Measurements from ENCODE around the gene POPDC2. TPM values are rescaled to one million over a fixed set of nuclear protein-coding genes. Genes with fewer than 3 reads are reported as not detected.

The POPDC2 gene
- total and polyA plus RNA-seq, 4 experiments from 2014 or later: 2.0 to 7.4 (median 5.0) TPM

GRCh38 chr3:119611664-119612063 is 48.7 kb downstream of the POPDC2 start:
- no peaks in the 10 kb centered on the region for H3K4me1 ChIP-seq (ENCODE audit: insufficient read depth, low read length)
- H3K27me3 Mint-ChIP-seq: peaks cover 2 to 6% of the 10 kb centered on the region in 2 donors
- no peaks in the 10 kb centered on the region for H3K36me3 Mint-ChIP-seq
- ChIA-PET CTCF (ENCODE audit: partially characterized antibody) (no interaction called here), POLR2A (ENCODE audit: partially characterized antibody) (no interaction called here)
- intact Hi-C loops (cut with micrococcal nuclease): no loop called here
- H3K4me1 Mint-ChIP-seq: no peaks in the 10 kb centered on the region
- no peaks in the 10 kb centered on the region for H3K27me3 ChIP-seq (ENCODE audit: insufficient read depth, low read length)
- H3K9me3 ChIP-seq (ENCODE audit: control insufficient read depth in 1 of 2, low read length in 2 of 2): no peaks in the 10 kb centered on the region
- H3K9me3 Mint-ChIP-seq: peaks cover 0 to 6% (median 0%) of the 10 kb centered on the region in 8 donors
- no peak overlapping the region for H3K4me3 ChIP-seq (ENCODE audit: low read length in 2 of 2)
- H3K4me3 Mint-ChIP-seq: no peak overlapping the region
- H3K27ac Mint-ChIP-seq: no peak overlapping the region
- no peaks in the 10 kb centered on the region for H3K36me3 ChIP-seq (ENCODE audit: insufficient read depth, low read length)
- no peak overlapping the region for H3K27ac ChIP-seq (ENCODE audit: low read depth, low read length)
- DNase-seq: no peak

GRCh38 chr3:119609301-119609700 is 51.1 kb downstream of the POPDC2 start:
- Mint-ChIP-seq H3K36me3 (no peaks in the 10 kb centered on the region), H3K4me1 (no peaks in the 10 kb centered on the region), H3K4me3 (no peak overlapping the region), H3K27me3 (peaks cover 1 to 2% of the 10 kb centered on the region in 2 donors), H3K27ac (no peak overlapping the region), H3K9me3 (peaks cover 0 to 6% (median 0%) of the 10 kb centered on the region in 8 donors)
- no peak for DNase-seq
- intact Hi-C loops (cut with micrococcal nuclease): no loop called here
- ChIA-PET CTCF (ENCODE audit: partially characterized antibody) (no interaction called here), POLR2A (ENCODE audit: partially characterized antibody) (no interaction called here)
- Histone ChIP-seq H3K27me3 (ENCODE audit: insufficient read depth, low read length) (no peaks in the 10 kb centered on the region), H3K9me3 (ENCODE audit: control insufficient read depth in 1 of 2, low read length in 2 of 2) (no peaks in the 10 kb centered on the region), H3K4me3 (ENCODE audit: low read length in 2 of 2) (no peak overlapping the region), H3K4me1 (ENCODE audit: insufficient read depth, low read length) (no peaks in the 10 kb centered on the region), H3K27ac (ENCODE audit: low read depth, low read length) (no peak overlapping the region), H3K36me3 (ENCODE audit: insufficient read depth, low read length) (no peaks in the 10 kb centered on the region)

GRCh38 chr3:119608405-119609000 is 51.9 kb downstream of the POPDC2 start:
- H3K4me3 ChIP-seq (ENCODE audit: low read length in 2 of 2): no peak overlapping the region
- Mint-ChIP-seq H3K36me3 (no peaks in the 10 kb centered on the region), H3K9me3 (peaks cover 0 to 6% (median 0%) of the 10 kb centered on the region in 8 donors), H3K27me3 (peaks cover 1 to 2% of the 10 kb centered on the region in 2 donors), H3K4me1 (no peaks in the 10 kb centered on the region), H3K27ac (no peak overlapping the region), H3K4me3 (no peak overlapping the region)
- CTCF ChIA-PET (ENCODE audit: partially characterized antibody): interaction anchor here (0.6 kb wide), 1 partner anchor 27 kb away, joined by 3 read pairs; no protein-coding TSS in a partner anchor
- intact Hi-C loops (cut with micrococcal nuclease): no loop called here
- H3K4me1 ChIP-seq (ENCODE audit: insufficient read depth, low read length): no peaks in the 10 kb centered on the region
- POLR2A ChIA-PET (ENCODE audit: partially characterized antibody): no interaction called here
- H3K9me3 ChIP-seq (ENCODE audit: control insufficient read depth in 1 of 2, low read length in 2 of 2): no peaks in the 10 kb centered on the region
- DNase-seq: no peak
- no peaks in the 10 kb centered on the region for H3K36me3 ChIP-seq (ENCODE audit: insufficient read depth, low read length)
- no peaks in the 10 kb centered on the region for H3K27me3 ChIP-seq (ENCODE audit: insufficient read depth, low read length)
- H3K27ac ChIP-seq (ENCODE audit: low read depth, low read length): no peak overlapping the region

GRCh38 chr3:119604878-119605277 is 55.5 kb downstream of the POPDC2 start:
- peaks cover 0 to 6% (median 1%) of the 10 kb centered on the region in 4 donors for H3K4me1 Mint-ChIP-seq
- H3K9me3 Mint-ChIP-seq: no peaks in the 10 kb centered on the region
- H3K27ac Mint-ChIP-seq: no peak overlapping the region
- Histone ChIP-seq H3K4me1 (ENCODE audit: insufficient read depth, low read length) (no peaks in the 10 kb centered on the region), H3K9me3 (ENCODE audit: control insufficient read depth in 1 of 2, low read length in 2 of 2) (no peaks in the 10 kb centered on the region), H3K27me3 (ENCODE audit: insufficient read depth, low read length) (no peaks in the 10 kb centered on the region), H3K4me3 (ENCODE audit: low read length in 2 of 2) (no peak overlapping the region), H3K27ac (ENCODE audit: low read depth, low read length) (no peak overlapping the region), H3K36me3 (ENCODE audit: insufficient read depth, low read length) (no peaks in the 10 kb centered on the region)
- no peaks in the 10 kb centered on the region for H3K36me3 Mint-ChIP-seq
- ChIA-PET POLR2A (ENCODE audit: partially characterized antibody) (no interaction called here), CTCF (ENCODE audit: partially characterized antibody) (no interaction called here)
- intact Hi-C loops (cut with micrococcal nuclease): no loop called here
- H3K4me3 Mint-ChIP-seq: no peak overlapping the region
- DNase-seq: no peak
- H3K27me3 Mint-ChIP-seq: peaks cover 1 to 2% of the 10 kb centered on the region in 2 donors

GRCh38 chr3:119602676-119603075 is 57.7 kb downstream of the POPDC2 start:
- POLR2A ChIA-PET (ENCODE audit: partially characterized antibody): no interaction called here
- Mint-ChIP-seq H3K36me3 (no peaks in the 10 kb centered on the region), H3K4me1 (peaks cover 0 to 6% (median 1%) of the 10 kb centered on the region in 4 donors), H3K27ac (no peak overlapping the region), H3K27me3 (no peaks in the 10 kb centered on the region), H3K4me3 (no peak overlapping the region), H3K9me3 (no peaks in the 10 kb centered on the region)
- intact Hi-C loops (cut with micrococcal nuclease): no loop called here
- Histone ChIP-seq H3K36me3 (ENCODE audit: insufficient read depth, low read length) (no peaks in the 10 kb centered on the region), H3K27me3 (ENCODE audit: insufficient read depth, low read length) (no peaks in the 10 kb centered on the region), H3K4me1 (ENCODE audit: insufficient read depth, low read length) (no peaks in the 10 kb centered on the region), H3K9me3 (ENCODE audit: control insufficient read depth in 1 of 2, low read length in 2 of 2) (no peaks in the 10 kb centered on the region), H3K4me3 (ENCODE audit: low read length in 2 of 2) (no peak overlapping the region), H3K27ac (ENCODE audit: low read depth, low read length) (no peak overlapping the region)
- DNase-seq: no peak
- CTCF ChIA-PET (ENCODE audit: partially characterized antibody): interaction anchor here (1.3 kb wide), 1 partner anchor 18 kb away, joined by 3 read pairs; no protein-coding TSS in a partner anchor

- Mint-ChIP-seq H3K4me1 (peaks cover 0 to 6% (median 4%) of the 10 kb centered on the region in 4 donors), H3K27ac (peak overlapping the region in 2 of 7 donors; percentile 13 to 23), H3K4me3 (peak overlapping the region in 1 of 8 donors; percentile 23), H3K27me3 (no peaks in the 10 kb centered on the region), H3K36me3 (no peaks in the 10 kb centered on the region), H3K9me3 (no peaks in the 10 kb centered on the region)
- no peak overlapping the region for H3K27ac ChIP-seq (ENCODE audit: low read depth, low read length)
- ChIA-PET CTCF (ENCODE audit: partially characterized antibody) (interaction anchor here (2.0 kb wide), 1 partner anchor 80 kb away, joined by 9 read pairs; no protein-coding TSS in a partner anchor), POLR2A (ENCODE audit: partially characterized antibody) (no interaction called here)
- no peak overlapping the region for H3K4me3 ChIP-seq (ENCODE audit: low read length in 2 of 2)
- no peaks in the 10 kb centered on the region for H3K9me3 ChIP-seq (ENCODE audit: control insufficient read depth in 1 of 2, low read length in 2 of 2)
- DNase-seq: no peak
- H3K27me3 ChIP-seq (ENCODE audit: insufficient read depth, low read length): no peaks in the 10 kb centered on the region
- no peaks in the 10 kb centered on the region for H3K36me3 ChIP-seq (ENCODE audit: insufficient read depth, low read length)
- H3K4me1 ChIP-seq (ENCODE audit: insufficient read depth, low read length): no peaks in the 10 kb centered on the region
- intact Hi-C loops (cut with micrococcal nuclease): no loop called here
These were observed 59.2 kb downstream of the POPDC2 start for GRCh38 chr3:119601154-119601553.

GRCh38 chr3:119600732-119601131 is 59.7 kb downstream of the POPDC2 start:
- Histone ChIP-seq H3K27me3 (ENCODE audit: insufficient read depth, low read length) (no peaks in the 10 kb centered on the region), H3K36me3 (ENCODE audit: insufficient read depth, low read length) (no peaks in the 10 kb centered on the region), H3K27ac (ENCODE audit: low read depth, low read length) (no peak overlapping the region), H3K4me3 (ENCODE audit: low read length in 2 of 2) (no peak overlapping the region), H3K9me3 (ENCODE audit: control insufficient read depth in 1 of 2, low read length in 2 of 2) (no peaks in the 10 kb centered on the region), H3K4me1 (ENCODE audit: insufficient read depth, low read length) (no peaks in the 10 kb centered on the region)
- Mint-ChIP-seq H3K9me3 (no peaks in the 10 kb centered on the region), H3K27ac (peak overlapping the region in 3 of 7 donors; percentile 23 to 54 (median 28)), H3K36me3 (no peaks in the 10 kb centered on the region), H3K27me3 (no peaks in the 10 kb centered on the region), H3K4me3 (no peak overlapping the region), H3K4me1 (peaks cover 0 to 6% (median 4%) of the 10 kb centered on the region in 4 donors)
- DNase-seq: no peak
- POLR2A ChIA-PET (ENCODE audit: partially characterized antibody): no interaction called here
- intact Hi-C loops (cut with micrococcal nuclease): no loop called here
- CTCF ChIA-PET (ENCODE audit: partially characterized antibody): interaction anchor here (2.0 kb wide), 1 partner anchor 80 kb away, joined by 9 read pairs; no protein-coding TSS in a partner anchor
